ENCODE results near the gene UMAD1.

DNA sequence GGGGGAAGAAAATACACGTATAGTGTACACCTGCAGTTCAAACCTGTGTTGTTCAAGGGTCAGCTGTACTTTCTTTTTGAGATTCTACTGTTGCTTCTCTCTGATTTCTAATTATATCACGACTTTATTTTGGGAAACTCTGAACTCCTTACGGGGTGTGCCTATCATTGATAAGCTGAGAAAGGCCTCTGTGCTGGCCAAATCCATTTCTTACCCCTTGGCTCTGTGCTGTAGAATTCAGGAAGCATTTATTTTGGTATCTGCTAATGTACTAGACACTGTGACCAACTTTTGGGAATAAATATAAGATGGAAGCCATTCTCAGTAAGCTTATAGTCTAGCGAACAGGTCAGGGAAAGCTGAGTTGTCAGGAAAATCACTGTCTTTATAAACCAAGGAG is 104.7 kb downstream of the UMAD1 start:
- TF ChIP-seq, protein P1, sequence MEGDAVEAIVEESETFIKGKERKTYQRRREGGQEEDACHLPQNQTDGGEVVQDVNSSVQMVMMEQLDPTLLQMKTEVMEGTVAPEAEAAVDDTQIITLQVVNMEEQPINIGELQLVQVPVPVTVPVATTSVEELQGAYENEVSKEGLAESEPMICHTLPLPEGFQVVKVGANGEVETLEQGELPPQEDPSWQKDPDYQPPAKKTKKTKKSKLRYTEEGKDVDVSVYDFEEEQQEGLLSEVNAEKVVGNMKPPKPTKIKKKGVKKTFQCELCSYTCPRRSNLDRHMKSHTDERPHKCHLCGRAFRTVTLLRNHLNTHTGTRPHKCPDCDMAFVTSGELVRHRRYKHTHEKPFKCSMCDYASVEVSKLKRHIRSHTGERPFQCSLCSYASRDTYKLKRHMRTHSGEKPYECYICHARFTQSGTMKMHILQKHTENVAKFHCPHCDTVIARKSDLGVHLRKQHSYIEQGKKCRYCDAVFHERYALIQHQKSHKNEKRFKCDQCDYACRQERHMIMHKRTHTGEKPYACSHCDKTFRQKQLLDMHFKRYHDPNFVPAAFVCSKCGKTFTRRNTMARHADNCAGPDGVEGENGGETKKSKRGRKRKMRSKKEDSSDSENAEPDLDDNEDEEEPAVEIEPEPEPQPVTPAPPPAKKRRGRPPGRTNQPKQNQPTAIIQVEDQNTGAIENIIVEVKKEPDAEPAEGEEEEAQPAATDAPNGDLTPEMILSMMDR (IDR thresholded peaks at IDR 0.05): no peak
- no peak for TF ChIP-seq POLR2A (IDR thresholded peaks at IDR 0.05)
